Measurements from ENCODE around the gene MISP3.

The MISP3 gene

DNA sequence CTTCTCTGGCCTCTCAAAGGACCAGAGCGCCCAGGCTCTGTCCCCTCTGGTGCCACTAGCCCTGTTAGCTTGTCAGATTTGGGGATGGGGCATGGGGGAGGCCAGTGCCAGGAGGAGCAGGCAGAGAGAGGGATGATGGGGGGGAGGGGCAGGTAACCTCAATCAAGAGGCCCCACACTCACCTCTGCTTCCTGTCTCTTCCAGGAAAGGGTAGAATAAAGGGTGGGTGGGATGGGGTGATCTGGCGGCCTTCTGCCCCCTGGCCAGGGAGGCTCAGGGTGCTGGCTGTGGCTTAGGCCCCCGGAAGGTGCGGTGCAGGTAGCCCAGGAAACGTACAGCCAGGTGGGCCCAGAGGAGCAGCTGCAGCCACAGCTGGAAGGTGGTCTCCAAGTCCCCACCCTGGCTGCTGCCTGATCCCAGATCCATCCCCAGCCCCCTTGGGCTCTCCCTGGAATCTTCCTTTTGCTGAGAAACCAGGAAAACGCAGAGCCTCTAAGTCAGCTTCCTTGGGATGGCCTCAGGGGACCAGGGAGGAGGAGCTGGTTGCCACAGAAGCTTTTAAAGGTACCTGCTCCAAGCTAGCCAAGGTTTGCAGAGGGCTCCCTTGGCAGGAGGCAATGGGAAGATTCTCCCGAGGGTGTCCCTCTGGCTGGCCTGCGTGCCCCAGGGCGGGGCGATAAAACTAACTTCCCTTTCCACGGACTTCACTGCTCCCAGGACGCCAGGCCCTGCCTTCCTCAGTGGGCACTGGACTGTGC, 39.6 kb downstream of the MISP3 start:
- peaks cover 61% of the 10 kb centered on the region for H4K20me1 ChIP-seq
- H3K4me1 ChIP-seq, result peaks cover 49% of the 10 kb centered on the region
- no peak overlapping the region for H3K4me3 ChIP-seq
- H3K4me2 ChIP-seq, result peak overlapping the region; percentile 44
- H3K36me3 ChIP-seq, result peaks cover 8% of the 10 kb centered on the region; the same call in 1 of the 2 replicates
- peak overlapping the region; percentile 26; the same call in 1 of the 2 replicates for H3K27ac ChIP-seq
- H3K9me3 ChIP-seq, result no peaks in the 10 kb centered on the region
- no peak for TF ChIP-seq Cebpa-rat (IDR thresholded peaks at IDR 0.05)
- H3K27me3 ChIP-seq, result no peaks in the 10 kb centered on the region
- peak overlapping the region; percentile 46; the same call in 1 of the 2 replicates for H3K9ac ChIP-seq

DNA sequence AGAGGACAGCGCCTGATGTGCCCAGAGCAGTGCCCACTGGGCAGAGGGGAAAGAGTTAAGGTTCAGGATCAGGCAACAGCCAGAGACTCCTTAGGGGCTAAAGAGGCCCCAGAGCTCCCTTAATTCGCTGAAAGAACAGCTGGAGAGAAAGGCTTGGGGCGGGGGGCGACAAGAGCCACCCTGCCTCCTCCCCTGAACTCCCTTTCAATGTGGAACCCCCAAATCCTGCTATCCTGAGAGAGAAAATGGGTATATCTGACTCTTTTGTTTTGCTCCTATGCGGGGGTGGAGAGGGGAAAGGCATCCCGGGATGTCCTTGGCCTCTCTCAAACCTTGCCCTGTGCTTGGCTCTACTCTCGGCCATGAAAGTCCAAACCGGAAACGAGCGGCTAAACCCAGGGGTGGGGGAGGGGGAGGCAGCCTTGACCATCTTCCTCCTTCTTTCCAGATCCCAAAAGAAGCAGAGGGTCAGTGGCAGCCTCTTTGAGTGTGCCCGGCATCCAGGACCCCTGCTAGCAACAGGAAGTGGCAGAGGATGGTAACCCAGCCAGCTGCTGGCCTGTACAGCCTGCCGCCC, 40.3 kb downstream of the MISP3 start:
- peak overlapping the region; percentile 26; the same call in 1 of the 2 replicates for H3K27ac ChIP-seq
- no peaks in the 10 kb centered on the region for H3K9me3 ChIP-seq
- H3K4me3 ChIP-seq, result no peak overlapping the region
- H3K4me1 ChIP-seq, result peaks cover 49% of the 10 kb centered on the region
- peak overlapping the region; percentile 44; the same call in 1 of the 2 replicates for H3K4me2 ChIP-seq
- peaks cover 57% of the 10 kb centered on the region for H4K20me1 ChIP-seq
- H3K9ac ChIP-seq, result 0 out of 2 replicates have a peak overlapping the region, but pooled peaks have one; percentile 46
- peaks cover 2% of the 10 kb centered on the region; the same call in 1 of the 2 replicates for H3K36me3 ChIP-seq
- no peak for TF ChIP-seq Cebpa-rat (IDR thresholded peaks at IDR 0.05)
- no peaks in the 10 kb centered on the region for H3K27me3 ChIP-seq

DNA sequence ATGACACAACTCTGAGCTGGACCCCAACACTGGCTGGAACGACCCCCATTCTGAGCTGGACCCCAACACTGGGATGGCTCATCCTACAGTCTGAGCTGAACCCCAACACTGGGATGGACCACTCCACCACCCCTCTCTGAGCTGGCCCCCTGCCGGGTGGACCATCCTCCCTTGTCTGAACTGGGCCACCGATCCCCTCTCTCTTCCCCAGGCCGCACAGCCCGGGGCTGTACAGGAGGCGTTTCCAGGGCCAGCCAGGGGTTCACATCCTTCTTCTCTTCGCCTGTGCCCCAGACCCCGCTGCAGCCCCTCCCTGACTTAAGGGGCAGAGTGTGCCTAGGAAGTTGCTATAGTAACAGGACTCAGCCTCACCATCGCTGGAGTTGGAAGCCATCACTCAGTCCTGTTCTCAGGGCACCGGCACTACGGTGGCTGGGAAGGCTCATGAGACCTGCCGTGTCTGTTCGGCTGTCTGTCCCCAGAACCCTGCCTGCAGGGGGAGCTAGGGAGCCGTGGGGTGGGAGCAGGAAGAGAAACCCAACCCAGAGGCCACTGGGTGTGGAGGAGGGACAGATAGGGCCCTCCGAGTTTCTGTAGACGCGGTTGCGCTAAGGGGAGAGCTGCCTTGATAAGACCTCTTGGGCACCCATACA, 41.3 kb downstream of the MISP3 start:
- Histone ChIP-seq H3K4me2 (peak overlapping the region; percentile 44; the same call in 1 of the 2 replicates), H3K27me3 (no peaks in the 10 kb centered on the region), H3K27ac (no peak overlapping the region), H4K20me1 (peaks cover 54% of the 10 kb centered on the region), H3K9me3 (no peaks in the 10 kb centered on the region), H3K4me1 (peaks cover 57% of the 10 kb centered on the region), H3K4me3 (no peak overlapping the region), H3K36me3 (no peaks in the 10 kb centered on the region), H3K9ac (no peak overlapping the region)
- TF ChIP-seq Cebpa-rat (IDR thresholded peaks at IDR 0.05), result no peak

DNA sequence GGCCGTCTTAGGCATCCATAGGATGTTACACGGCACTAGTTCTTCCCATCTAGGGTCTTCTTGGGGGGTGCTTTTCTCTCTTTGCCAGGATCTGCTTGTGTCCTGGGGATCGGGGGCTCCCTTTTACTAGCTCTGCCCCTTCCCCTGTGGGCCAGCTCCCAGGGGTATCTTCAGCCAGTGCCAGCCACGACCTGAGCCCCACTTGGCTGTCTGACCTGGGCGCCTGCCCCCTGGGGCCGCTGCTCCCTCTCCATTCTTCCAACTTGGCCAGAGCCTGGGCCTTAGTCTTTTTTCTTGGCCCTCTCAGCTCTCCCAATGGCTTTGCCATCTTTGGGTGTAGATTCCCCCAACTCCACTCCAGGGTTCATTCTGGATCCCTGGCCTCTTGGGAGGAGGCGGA, 41.9 kb downstream of the MISP3 start:
- H3K36me3 ChIP-seq, result no peaks in the 10 kb centered on the region; the same call in 1 of the 2 replicates
- no peak overlapping the region for H3K4me3 ChIP-seq
- H3K9me3 ChIP-seq, result no peaks in the 10 kb centered on the region
- peak overlapping the region; percentile 99 for H3K4me2 ChIP-seq
- no peak overlapping the region for H3K27ac ChIP-seq
- peaks cover 63% of the 10 kb centered on the region for H3K4me1 ChIP-seq
- peaks cover 54% of the 10 kb centered on the region for H4K20me1 ChIP-seq
- TF ChIP-seq Cebpa-rat (IDR thresholded peaks at IDR 0.05), result no peak
- no peaks in the 10 kb centered on the region for H3K27me3 ChIP-seq
- H3K9ac ChIP-seq, result 0 out of 2 replicates have a peak overlapping the region, but pooled peaks have one; percentile 8

DNA sequence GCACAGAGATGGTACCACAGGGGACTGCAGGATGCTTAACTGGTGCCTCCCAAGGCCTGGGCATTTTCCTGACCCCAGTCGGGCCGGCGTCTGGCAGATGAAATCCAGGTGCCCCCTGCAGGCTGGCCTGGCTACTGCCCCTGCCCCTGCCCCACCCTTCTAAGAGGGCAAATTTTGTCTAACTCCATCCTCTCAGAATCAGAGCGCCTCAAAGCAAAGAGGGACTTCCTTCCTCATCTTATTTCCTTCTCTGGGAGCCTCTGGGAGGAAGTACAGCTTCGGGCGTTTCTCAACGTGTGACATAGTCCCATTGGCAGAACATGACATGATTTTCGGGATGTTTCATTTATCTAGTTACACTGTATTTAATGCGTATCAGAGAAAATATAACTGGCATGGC, 42.3 kb downstream of the MISP3 start:
- Histone ChIP-seq H3K27ac (no peak overlapping the region), H3K9me3 (no peaks in the 10 kb centered on the region), H3K27me3 (no peaks in the 10 kb centered on the region), H3K4me1 (peaks cover 67% of the 10 kb centered on the region), H3K36me3 (peaks cover 4% of the 10 kb centered on the region), H4K20me1 (peaks cover 54% of the 10 kb centered on the region), H3K4me3 (no peak overlapping the region), H3K9ac (0 out of 2 replicates have a peak overlapping the region, but pooled peaks have one; percentile 8), H3K4me2 (peak overlapping the region; percentile 99)
- TF ChIP-seq Cebpa-rat (IDR thresholded peaks at IDR 0.05), result no peak

DNA sequence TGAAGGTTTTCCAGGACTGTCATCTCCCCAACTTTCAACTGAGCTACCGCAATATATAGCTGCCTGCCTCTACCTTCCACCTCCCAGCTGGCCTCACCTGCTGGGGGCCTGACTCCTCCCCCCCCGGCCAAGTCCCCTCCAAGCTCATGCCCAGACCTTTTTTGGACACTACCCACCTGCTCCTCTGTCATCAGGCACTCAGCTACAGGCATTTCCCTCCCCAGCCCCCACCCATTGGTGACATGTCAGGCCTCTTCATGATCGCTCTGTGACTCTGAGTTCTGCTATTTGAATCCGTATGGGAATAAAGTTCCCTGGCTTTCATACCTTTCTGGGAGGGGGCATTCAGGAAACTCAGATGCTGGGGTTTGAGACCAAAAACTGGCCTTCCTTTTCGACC, 43.2 kb downstream of the MISP3 start:
- Histone ChIP-seq H3K36me3 (peaks cover 13% of the 10 kb centered on the region), H3K4me1 (peaks cover 67% of the 10 kb centered on the region), H3K4me3 (no peak overlapping the region), H3K9me3 (no peaks in the 10 kb centered on the region), H3K27me3 (no peaks in the 10 kb centered on the region), H3K9ac (no peak overlapping the region; the same call in 1 of the 2 replicates), H3K27ac (no peak overlapping the region), H4K20me1 (peaks cover 54% of the 10 kb centered on the region), H3K4me2 (peak overlapping the region; percentile 99)
- no peak for TF ChIP-seq Cebpa-rat (IDR thresholded peaks at IDR 0.05)

DNA sequence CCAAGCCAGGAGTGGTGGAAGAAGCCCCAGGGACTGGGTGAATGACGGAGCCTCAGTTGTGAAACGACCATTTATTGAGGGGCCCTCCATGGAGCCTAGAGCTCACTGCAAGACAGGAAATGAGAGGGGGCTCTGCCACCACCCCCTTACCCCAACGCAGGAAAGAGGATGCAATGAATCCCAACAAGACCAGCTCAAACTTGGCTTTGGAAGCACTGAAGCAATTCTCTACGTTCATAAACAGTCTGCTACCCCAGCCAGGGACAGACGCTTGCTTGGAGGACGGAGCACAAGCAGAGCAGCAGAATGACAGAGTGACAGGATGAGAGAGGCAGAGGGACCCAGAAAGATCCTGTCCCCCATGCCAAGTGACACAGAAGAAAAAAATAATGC, 43.9 kb downstream of the MISP3 start:
- peaks cover 51% of the 10 kb centered on the region for H4K20me1 ChIP-seq
- no peak for TF ChIP-seq Cebpa-rat (IDR thresholded peaks at IDR 0.05)
- peak overlapping the region; percentile 83 for H3K9ac ChIP-seq
- H3K36me3 ChIP-seq, result peaks cover 21% of the 10 kb centered on the region
- no peaks in the 10 kb centered on the region for H3K27me3 ChIP-seq
- H3K4me3 ChIP-seq, result peak overlapping the region; percentile 96
- H3K4me2 ChIP-seq, result peak overlapping the region; percentile 99
- H3K27ac ChIP-seq, result no peak overlapping the region
- H3K4me1 ChIP-seq, result peaks cover 67% of the 10 kb centered on the region
- H3K9me3 ChIP-seq, result no peaks in the 10 kb centered on the region

DNA sequence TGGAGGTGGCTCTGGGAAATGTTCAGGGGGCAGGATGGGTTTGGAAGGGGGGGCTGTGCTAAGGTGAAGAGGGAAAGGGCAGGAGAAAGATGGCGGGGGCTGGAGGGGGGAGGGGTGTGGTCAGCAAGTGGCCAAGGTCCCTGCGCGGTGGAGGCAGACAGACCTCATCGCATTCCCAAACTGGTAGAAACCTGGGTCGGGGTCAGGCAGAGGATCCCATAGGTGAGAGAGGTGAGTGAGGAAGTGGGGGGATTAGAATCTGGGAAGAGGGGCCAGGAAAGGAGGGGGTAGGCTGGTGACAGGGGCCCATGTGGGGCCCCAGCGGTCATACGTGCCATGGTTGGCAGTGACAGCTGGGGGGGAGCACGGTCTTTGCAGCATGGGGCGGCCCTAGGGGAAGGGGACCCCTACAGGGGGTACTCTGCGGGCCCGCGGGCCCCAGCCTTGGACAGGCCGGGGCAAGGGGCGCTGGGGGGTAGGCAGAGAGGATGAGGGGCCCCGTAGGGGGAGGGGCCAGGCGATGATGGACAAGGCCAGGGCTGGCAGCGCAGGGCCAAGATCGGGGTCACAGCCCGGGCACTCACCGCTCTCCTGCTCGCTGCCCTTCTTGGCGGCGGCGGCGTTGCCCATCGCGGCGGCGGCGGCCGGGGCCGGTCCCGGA, 44.5 kb downstream of the MISP3 start:
- no peaks in the 10 kb centered on the region for H3K27me3 ChIP-seq
- H3K4me3 ChIP-seq, result peak overlapping the region; percentile 96
- peak overlapping the region; percentile 99 for H3K4me2 ChIP-seq
- H3K9me3 ChIP-seq, result no peaks in the 10 kb centered on the region
- H4K20me1 ChIP-seq, result peaks cover 47% of the 10 kb centered on the region
- peaks cover 26% of the 10 kb centered on the region for H3K36me3 ChIP-seq
- H3K4me1 ChIP-seq, result peaks cover 67% of the 10 kb centered on the region
- peak overlapping the region; percentile 68 for H3K27ac ChIP-seq
- TF ChIP-seq Cebpa-rat (IDR thresholded peaks at IDR 0.05), result no peak
- peak overlapping the region; percentile 83 for H3K9ac ChIP-seq

DNA sequence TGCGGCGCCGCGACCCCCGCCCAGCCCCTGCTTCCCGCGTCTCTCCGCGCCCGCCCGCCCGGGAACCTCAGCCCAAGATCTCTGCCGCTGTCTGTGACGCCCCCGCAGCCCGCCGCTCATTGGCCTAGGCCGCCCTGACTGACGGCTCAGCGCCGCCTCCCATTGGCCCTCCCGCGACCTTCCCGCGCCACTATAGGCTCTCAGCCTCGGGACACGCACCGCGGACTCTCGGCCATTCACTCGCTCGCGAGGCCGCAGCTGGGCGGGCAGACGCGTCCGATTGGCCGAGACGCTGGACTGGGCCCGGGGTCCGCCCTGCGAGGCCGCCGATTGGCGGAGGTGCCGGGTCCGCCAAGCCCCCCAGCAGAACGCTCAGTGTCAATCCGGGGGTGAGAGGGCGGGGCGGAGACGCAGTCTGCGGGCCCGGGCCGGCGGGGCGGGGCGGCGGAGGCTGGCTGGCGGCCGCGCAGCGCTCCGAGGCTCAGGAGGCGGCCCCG, 45.1 kb downstream of the MISP3 start, which contains the start of gene PRKACA:
TSS of gene PRKACA (minus strand) at position 95 of the 497 bp plus-strand sequence. CDS start 215 bp downstream, outside the sequence.
- H3K4me1 ChIP-seq, result peaks cover 61% of the 10 kb centered on the region
- peak within 1 kb of the TSS; percentile 85 for H3K9ac ChIP-seq
- H3K27me3 ChIP-seq, result no peaks in the 10 kb centered on the region
- H3K9me3 ChIP-seq, result no peaks in the 10 kb centered on the region
- peaks cover 42% of the 10 kb centered on the region for H4K20me1 ChIP-seq
- H3K4me2 ChIP-seq, result peak within 1 kb of the TSS; percentile 99
- H3K27ac ChIP-seq, result peak within 1 kb of the TSS; percentile 81
- H3K36me3 ChIP-seq, result peaks cover 33% of the 10 kb centered on the region
- peak within 1 kb of the TSS; percentile 96 for H3K4me3 ChIP-seq
- TF ChIP-seq Cebpa-rat (IDR thresholded peaks at IDR 0.05), result no peak

Measured in BLaER1 (cell line).